ENCODE data around the gene GAL3ST1. TPM values are rescaled to one million over a fixed set of nuclear protein-coding genes. Genes with fewer than 3 reads are reported as not detected.
"Not testable (repeated sequence)": the region's sequence is repeated elsewhere in the genome, so short reads cannot be mapped to it uniquely, and the experiment has no call there.

GAL3ST1 gene
- polyA plus RNA-seq, 1 experiment = not detected

DNA sequence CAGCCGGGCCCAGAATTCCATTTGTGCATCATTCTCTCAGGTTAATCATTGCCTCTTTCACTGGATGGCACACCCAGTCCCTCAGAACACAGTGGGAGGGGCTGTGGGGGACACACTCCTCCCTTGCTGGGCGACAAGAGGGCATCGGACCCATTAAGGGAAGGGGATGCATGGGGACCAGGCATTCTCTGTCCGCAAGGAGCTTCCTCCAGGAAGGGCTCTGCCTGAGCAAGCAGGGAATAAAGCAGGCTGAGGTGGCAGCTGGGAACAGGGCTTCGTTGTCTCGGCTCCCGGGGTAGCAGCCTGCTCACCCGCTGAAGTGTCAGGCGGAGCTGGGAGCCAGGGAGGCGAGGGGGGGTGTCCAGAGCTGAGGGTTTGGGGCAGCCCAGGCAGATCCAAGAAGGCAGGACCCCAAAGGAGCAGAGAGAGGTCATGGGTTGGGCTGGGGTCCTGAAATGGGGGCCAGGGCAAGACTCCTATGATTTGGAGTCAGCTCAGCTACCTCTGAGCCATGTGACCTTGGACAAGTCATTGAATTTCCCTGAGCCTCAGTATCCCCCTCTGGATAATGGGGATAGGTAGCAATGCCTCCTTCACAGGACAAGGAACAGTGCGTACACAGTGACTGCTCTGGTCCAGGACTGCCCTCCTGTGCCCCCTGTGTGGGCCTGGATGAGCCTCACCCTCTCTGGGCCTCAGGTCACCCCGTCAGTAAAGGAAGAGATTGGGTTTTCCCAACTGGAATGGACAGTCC, 1.4 kb downstream of the GAL3ST1 start:
- H3K4me3 ChIP-seq (ENCODE audit: low read depth, low read length) = no peak overlapping the region
- CTCF ChIA-PET = no interaction called here
- POLR2A ChIA-PET = no interaction called here
- peaks cover 12% of the 10 kb centered on the region for H3K36me3 ChIP-seq (ENCODE audit: control insufficient read depth, insufficient read depth, low read length)
- no peak for DNase-seq (ENCODE audit: low read depth)
- TF ChIP-seq, protein P1, sequence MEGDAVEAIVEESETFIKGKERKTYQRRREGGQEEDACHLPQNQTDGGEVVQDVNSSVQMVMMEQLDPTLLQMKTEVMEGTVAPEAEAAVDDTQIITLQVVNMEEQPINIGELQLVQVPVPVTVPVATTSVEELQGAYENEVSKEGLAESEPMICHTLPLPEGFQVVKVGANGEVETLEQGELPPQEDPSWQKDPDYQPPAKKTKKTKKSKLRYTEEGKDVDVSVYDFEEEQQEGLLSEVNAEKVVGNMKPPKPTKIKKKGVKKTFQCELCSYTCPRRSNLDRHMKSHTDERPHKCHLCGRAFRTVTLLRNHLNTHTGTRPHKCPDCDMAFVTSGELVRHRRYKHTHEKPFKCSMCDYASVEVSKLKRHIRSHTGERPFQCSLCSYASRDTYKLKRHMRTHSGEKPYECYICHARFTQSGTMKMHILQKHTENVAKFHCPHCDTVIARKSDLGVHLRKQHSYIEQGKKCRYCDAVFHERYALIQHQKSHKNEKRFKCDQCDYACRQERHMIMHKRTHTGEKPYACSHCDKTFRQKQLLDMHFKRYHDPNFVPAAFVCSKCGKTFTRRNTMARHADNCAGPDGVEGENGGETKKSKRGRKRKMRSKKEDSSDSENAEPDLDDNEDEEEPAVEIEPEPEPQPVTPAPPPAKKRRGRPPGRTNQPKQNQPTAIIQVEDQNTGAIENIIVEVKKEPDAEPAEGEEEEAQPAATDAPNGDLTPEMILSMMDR (IDR thresholded peaks at IDR 0.05; ENCODE audit: insufficient read depth, low read depth, low read length) = no peak
- H3K27me3 ChIP-seq (ENCODE audit: control insufficient read depth, insufficient read depth, low read length) = peaks cover 10% of the 10 kb centered on the region

DNA sequence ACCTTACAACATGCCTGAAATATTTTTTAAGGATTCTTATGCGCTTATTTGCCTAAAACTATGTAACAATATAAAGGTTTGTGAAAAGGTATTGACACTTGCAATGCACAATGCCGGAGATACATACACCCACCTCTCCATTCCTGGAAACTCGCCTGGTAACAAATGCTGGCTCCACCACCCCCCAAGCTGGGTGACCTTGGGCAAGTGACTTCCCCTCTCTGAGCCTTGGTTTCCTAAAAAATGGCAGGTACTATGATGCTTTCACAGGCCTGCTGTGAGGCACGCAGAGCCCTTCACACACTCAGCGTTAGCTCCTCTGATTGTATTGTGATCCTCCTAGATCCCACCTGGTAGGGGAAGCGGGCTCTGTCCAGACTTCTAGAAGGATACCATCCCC, 2.3 kb downstream of the GAL3ST1 start:
- H3K4me3 ChIP-seq (ENCODE audit: low read depth, low read length) = no peak overlapping the region
- ChIA-PET POLR2A (no interaction called here), CTCF (no interaction called here)
- DNase-seq (ENCODE audit: low read depth) = no peak
- TF ChIP-seq, protein P1 (IDR thresholded peaks at IDR 0.05; ENCODE audit: insufficient read depth, low read depth, low read length) = no peak
- H3K36me3 ChIP-seq (ENCODE audit: control insufficient read depth, insufficient read depth, low read length) = peaks cover 10% of the 10 kb centered on the region
- H3K27me3 ChIP-seq (ENCODE audit: control insufficient read depth, insufficient read depth, low read length) = peaks cover 10% of the 10 kb centered on the region

DNA sequence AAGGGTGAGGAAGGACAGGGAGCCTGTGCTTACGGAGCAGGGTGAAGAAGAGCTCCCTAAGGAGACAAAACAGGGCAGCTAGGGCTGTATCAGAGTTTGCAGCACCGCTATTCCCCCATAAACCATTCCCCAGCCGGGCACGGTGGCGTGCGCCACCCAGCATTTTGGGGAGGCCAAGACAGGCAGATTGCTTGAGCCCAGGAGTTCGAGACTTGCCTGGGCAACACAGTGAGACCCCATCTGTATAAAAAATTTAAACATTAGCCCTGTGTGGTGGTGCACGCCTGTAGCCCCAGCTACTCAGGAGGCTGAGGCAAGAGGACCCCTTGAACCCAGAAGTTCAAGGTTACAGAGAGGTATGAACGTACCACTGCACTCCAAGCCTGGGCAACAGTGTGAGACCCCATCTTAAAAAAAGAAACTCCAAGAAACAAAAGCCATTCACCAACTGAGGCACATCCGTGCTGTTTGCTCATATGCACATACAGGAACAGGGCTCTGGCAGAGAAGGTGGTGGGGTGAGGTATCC, 4.7 kb downstream of the GAL3ST1 start:
- no peak overlapping the region for H3K4me3 ChIP-seq (ENCODE audit: low read depth, low read length)
- TF ChIP-seq, protein P1 (IDR thresholded peaks at IDR 0.05; ENCODE audit: insufficient read depth, low read depth, low read length) = no peak
- CTCF ChIA-PET = interaction anchor here (0.6 kb wide), 1 partner anchor 147 kb away, joined by 3 read pairs; no protein-coding TSS in a partner anchor
- H3K27me3 ChIP-seq (ENCODE audit: control insufficient read depth, insufficient read depth, low read length) = peaks cover 10% of the 10 kb centered on the region
- POLR2A ChIA-PET = no interaction called here
- DNase-seq (ENCODE audit: low read depth) = no peak
- no peaks in the 10 kb centered on the region for H3K36me3 ChIP-seq (ENCODE audit: control insufficient read depth, insufficient read depth, low read length)

DNA sequence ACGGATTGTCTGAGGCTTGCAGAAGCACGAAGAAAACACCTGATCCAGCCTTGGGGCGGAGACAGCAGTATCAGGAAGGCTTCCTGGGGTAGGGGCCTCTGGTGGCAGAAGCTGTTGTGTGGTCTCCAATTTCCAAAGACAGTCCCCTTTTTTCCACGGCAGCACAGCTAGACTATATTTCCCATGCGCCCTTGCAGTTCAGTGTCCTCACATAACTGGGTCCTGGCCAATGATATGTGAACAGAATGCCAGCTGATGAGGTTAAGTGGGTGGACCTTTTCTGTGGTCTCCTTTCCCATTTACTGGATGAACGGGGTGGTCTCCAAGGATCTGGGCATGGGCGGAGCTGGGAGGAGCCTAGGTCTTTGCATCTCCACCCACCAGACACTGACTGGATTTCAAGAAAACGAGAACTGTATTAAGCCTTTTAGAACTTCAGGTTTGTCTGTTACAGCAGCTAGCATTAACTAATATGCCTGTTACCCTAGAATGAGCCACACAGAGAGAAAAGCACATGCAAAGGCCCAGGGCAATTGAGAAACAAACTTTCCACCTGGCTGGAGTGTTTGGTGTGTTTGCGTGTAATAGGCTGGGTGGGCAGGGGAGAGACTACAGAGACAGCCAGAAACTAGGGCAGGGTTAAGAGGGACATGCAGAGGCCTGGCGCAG, 6.2 kb downstream of the GAL3ST1 start:
- H3K27me3 ChIP-seq (ENCODE audit: control insufficient read depth, insufficient read depth, low read length) = peaks cover 10% of the 10 kb centered on the region
- TF ChIP-seq, protein P1 (IDR thresholded peaks at IDR 0.05; ENCODE audit: insufficient read depth, low read depth, low read length) = no peak
- ChIA-PET CTCF (no interaction called here), POLR2A (no interaction called here)
- no peaks in the 10 kb centered on the region for H3K36me3 ChIP-seq (ENCODE audit: control insufficient read depth, insufficient read depth, low read length)
- DNase-seq (ENCODE audit: low read depth) = no peak
- no peak overlapping the region for H3K4me3 ChIP-seq (ENCODE audit: low read depth, low read length)

DNA sequence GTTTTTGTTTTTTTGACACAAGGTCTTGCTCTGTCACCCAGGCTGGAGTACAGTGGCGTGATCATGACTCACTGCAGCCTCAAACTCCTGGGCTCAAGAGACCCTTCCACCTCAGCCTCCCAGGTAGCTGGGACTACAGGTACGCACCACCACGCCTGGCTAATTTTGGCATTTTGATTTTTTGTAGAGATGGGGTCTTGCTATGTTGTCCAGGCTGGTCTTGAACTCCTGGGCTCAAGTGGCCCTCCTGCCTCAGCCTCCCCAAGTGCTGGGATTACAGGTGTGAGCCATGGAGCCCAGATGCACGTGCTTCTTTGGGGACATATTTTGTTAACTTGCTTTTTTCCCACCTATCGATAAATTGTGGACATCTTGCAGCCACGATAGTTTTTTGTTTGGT, 7.2 kb downstream of the GAL3ST1 start:
- H3K36me3 ChIP-seq (ENCODE audit: control insufficient read depth, insufficient read depth, low read length); H3K27me3 ChIP-seq (ENCODE audit: control insufficient read depth, insufficient read depth, low read length); CTCF ChIA-PET; H3K4me3 ChIP-seq (ENCODE audit: low read depth, low read length); POLR2A ChIA-PET; DNase-seq (ENCODE audit: low read depth): not testable (repeated sequence)
